VCaP (cell line): ENCODE data around the gene FAHD2A.
"Not testable (repeated sequence)": the region's sequence is repeated elsewhere in the genome, so short reads cannot be mapped to it uniquely, and the experiment has no call there.

ENCODE experiments used
- H3K27ac ChIP-seq: fragments of 450-650 bp; 2 replicates; pipeline ENCODE4 v1.5.1; 2017
- CTCF ChIP-seq: fragments of 450-650 bp; conservative IDR thresholded peaks from 2 replicates; pipeline ENCODE4 v1.5.1; 2017; ENCODE audit warnings: mild to moderate bottlenecking, moderate library complexity

Gene FAHD2A, protein sequence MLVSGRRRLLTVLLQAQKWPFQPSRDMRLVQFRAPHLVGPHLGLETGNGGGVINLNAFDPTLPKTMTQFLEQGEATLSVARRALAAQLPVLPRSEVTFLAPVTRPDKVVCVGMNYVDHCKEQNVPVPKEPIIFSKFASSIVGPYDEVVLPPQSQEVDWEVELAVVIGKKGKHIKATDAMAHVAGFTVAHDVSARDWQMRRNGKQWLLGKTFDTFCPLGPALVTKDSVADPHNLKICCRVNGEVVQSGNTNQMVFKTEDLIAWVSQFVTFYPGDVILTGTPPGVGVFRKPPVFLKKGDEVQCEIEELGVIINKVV

GRCh38 chr2:95402370-95403203 is at the start of gene FAHD2A:
TSS of gene FAHD2A (plus strand) at chr2:95402708. CDS start at chr2:95405559, 2,851 bp downstream.
- H3K27ac ChIP-seq: peak within 1 kb of the TSS; percentile 67
- TF ChIP-seq CTCF: no peak

DNA sequence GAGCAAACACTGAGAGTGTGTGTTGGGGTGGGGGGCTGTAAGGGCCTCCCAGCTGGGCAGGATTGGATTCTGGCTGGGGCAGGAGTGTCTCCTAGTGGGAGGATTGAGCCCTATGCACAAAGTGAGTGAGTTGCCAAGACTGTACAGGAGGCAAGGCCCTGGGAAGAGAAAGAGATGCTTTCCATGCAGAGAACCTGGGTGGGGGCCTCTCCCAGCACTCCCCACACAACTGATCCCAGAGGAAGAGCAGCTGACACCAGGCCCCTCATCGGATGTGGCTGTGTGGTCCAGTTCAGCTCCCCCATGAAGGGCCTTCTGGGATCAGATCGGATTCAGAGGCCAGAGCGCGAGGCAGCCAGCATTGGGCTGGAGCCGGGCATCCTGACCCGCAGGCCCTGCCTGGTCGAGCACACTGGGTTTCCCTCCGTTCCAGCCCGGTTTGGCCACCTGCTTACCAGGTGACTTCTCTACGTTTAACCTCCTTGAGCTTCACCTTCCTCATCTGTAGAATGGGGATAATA is 49.4 kb upstream of the FAHD2A start:
- TF ChIP-seq CTCF: no peak
- no peak overlapping the region for H3K27ac ChIP-seq

GRCh38 chr2:95353613-95354468 is 48.7 kb upstream of the FAHD2A start:
- TF ChIP-seq CTCF: no peak
- H3K27ac ChIP-seq: no peak overlapping the region

DNA sequence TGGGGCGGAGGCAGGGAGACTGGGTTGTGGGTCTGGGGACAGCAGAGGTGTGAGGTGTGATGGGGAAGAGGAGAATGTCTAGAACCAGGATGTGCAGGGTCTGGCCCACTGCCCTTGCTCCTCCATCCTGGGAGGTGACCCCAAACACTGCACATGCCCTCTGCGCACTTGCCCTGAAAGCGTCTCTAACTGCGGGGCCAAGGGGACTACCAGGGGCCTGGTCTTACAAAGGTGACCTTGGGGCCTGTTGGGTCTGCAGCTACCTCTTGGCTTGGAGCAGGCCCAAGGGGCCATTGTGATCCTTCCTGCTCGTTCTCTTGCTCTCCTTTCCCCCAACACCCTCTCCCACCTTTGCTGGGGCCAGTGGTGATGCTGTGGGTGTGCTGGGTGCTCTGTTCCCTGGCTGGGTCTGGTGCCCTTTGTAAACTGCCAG is 48.0 kb upstream of the FAHD2A start:
- no peak for TF ChIP-seq CTCF
- H3K27ac ChIP-seq: no peak overlapping the region

GRCh38 chr2:95354925-95355324 is 47.6 kb upstream of the FAHD2A start:
- H3K27ac ChIP-seq: no peak overlapping the region
- no peak for TF ChIP-seq CTCF

GRCh38 chr2:95355486-95355885 is 47.0 kb upstream of the FAHD2A start:
- H3K27ac ChIP-seq: not testable (repeated sequence)

DNA sequence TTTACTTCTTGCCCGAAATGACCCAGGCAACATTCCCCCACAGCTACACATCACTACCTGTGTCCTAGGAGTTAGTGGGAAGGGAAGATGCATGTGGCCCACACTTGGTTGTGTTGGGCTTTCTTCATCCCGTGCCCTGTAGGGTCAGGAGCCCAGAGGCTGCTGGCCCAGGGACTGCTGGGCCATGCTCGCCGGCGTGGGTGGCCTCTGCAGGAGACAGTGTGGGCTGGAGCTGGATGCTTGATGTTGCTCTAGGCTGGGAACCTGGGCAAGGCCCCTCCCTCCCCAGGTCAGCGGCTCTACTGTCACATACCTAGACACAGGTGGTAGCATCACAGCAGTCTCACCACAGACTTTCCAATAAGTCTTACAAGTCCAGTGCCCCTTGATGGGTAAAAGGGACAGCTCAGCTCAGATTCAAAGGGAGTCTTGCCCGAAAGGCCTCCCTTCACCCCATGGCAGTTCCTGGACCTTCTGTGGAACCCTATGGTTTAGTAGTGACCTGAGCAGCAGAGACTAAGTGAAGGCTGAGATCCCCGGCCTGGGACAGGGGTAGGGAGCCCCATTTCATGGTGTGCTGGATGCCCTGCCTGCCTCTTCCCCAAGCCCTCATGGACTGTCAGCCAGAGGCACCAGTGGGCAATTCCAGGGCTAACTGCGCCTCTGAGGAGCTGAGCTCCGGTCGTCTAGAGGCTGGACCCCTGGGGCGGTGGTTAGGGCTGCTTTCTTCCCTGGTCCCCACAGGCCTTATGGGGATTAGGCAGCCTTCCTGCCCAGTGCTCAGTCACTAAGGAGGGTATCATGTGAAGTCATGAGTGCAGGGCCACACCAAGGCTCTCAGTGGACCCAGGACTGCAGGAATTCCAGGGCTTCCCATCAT is 45.4 kb upstream of the FAHD2A start:
- TF ChIP-seq CTCF: no peak
- no peak overlapping the region for H3K27ac ChIP-seq
